Measurements from ENCODE around the gene CLTCL1.

- no peak for TF ChIP-seq CTCF (IDR thresholded peaks at IDR 0.05 in 4 of 5, conservative IDR thresholded peaks at IDR 0.05 in 1 of 5)
- TF ChIP-seq POLR2A (IDR thresholded peaks at IDR 0.05): no peak
Measured at GRCh38 chr22:19231986-19232385, 59.5 kb downstream of the CLTCL1 start.

Data from gastrocnemius medialis (tissue), 4 donors.